H54 (cell line): ENCODE results near the gene TGFA.

Experiments used
- DNase-seq: peaks from one replicate; pipeline ENCODE4 v3.0.0; 2011; ENCODE audit warnings: low spot score, mixed read lengths; ENCODE audit not compliant: insufficient read length
- FAIRE-seq: peaks from 3 replicates; lab custom pipeline; 2011; peaks lifted over from hg19 to GRCh38; lab: Jason Lieb, UNC
- POLR2A ChIP-seq: IDR thresholded peaks from 2 replicates; pipeline ENCODE4 v1.6.1; 2011; ENCODE audit warnings: low read depth, mild to moderate bottlenecking, low read length

TGFA gene

GRCh38 chr2:70399046-70399445, 154.6 kb downstream of the TGFA start:
- DNase-seq (no peak), FAIRE-seq (no peak)
- no peak for TF ChIP-seq POLR2A
